Trophoblast cell (in vitro differentiated cells and primary cell): ENCODE data around the gene FAM20A.

Experiments used
- DNase-seq, 2 donors: peaks; one replicate each; pipeline ENCODE4 v3.0.0-alpha.2; 2016
- H2AFZ ChIP-seq: 2 replicates; pipeline ENCODE4 v1.6.1; 2013; ENCODE audit warnings: low read length, moderate library complexity, mild to moderate bottlenecking; ENCODE audit not compliant: insufficient read depth, poor library complexity
- H2AK5ac ChIP-seq: 2 replicates; pipeline ENCODE4 v1.6.1; 2013; ENCODE audit warnings: mild to moderate bottlenecking, low read length
- H2BK120ac ChIP-seq: 2 replicates; pipeline ENCODE4 v1.6.1; 2013; ENCODE audit warnings: low read length, mild to moderate bottlenecking, moderate library complexity; ENCODE audit not compliant: insufficient read depth, poor library complexity
- H2BK12ac ChIP-seq: 2 replicates; pipeline ENCODE4 v1.6.1; 2013; ENCODE audit warnings: mild to moderate bottlenecking, low read length, moderate library complexity
- H2BK5ac ChIP-seq: 2 replicates; pipeline ENCODE4 v1.6.1; 2013; ENCODE audit warnings: low read length, low read depth, moderate library complexity, mild to moderate bottlenecking; ENCODE audit not compliant: poor library complexity
- H3K14ac ChIP-seq: 2 replicates; pipeline ENCODE4 v1.6.1; 2013; ENCODE audit warnings: mild to moderate bottlenecking, low read length
- H3K18ac ChIP-seq: 2 replicates; pipeline ENCODE4 v1.6.1; 2013; ENCODE audit warnings: mild to moderate bottlenecking, low read length
- H3K23ac ChIP-seq: 2 replicates; pipeline ENCODE4 v1.6.1; 2013; ENCODE audit warnings: low read length
- H3K27ac ChIP-seq: 2 replicates; pipeline ENCODE4 v1.5.1; 2013; ENCODE audit warnings: low read depth, mild to moderate bottlenecking, inconsistent platforms, low read length, moderate library complexity
- H3K27me3 ChIP-seq: 2 replicates; pipeline ENCODE4 v1.6.1; 2013; ENCODE audit warnings: inconsistent platforms, mild to moderate bottlenecking, low read length, moderate library complexity; ENCODE audit not compliant: insufficient read depth
- H3K36me3 ChIP-seq, 2 experiments: 1 replicate in 1 of 2; 2 replicates in 1 of 2; pipeline ENCODE4 v1.6.1; 2013; ENCODE audit warnings: low read length in 2 of 2, mild to moderate bottlenecking in 2 of 2, moderate library complexity in 1 of 2; ENCODE audit not compliant: insufficient read depth in 2 of 2, control insufficient read depth in 1 of 2
- H3K4ac ChIP-seq: 2 replicates; pipeline ENCODE4 v1.6.1; 2013; ENCODE audit warnings: low read depth, mild to moderate bottlenecking, low read length, moderate library complexity
- H3K4me1 ChIP-seq, 2 experiments: 1 replicate in 1 of 2; 2 replicates in 1 of 2; pipeline ENCODE4 v1.6.1; 2013; ENCODE audit warnings: low read length in 2 of 2, mild to moderate bottlenecking in 2 of 2, moderate library complexity in 1 of 2; ENCODE audit not compliant: insufficient read depth in 2 of 2, control insufficient read depth in 1 of 2
- H3K4me2 ChIP-seq: 2 replicates; pipeline ENCODE4 v1.6.1; 2013; ENCODE audit warnings: inconsistent platforms, mild to moderate bottlenecking, low read length, moderate library complexity
- H3K4me3 ChIP-seq: 2 replicates; pipeline ENCODE4 v1.5.1; 2013; ENCODE audit warnings: mild to moderate bottlenecking, low read depth, low read length, inconsistent platforms
- H3K79me1 ChIP-seq: one replicate; pipeline ENCODE4 v1.6.1; 2013; ENCODE audit warnings: low read length
- H3K79me2 ChIP-seq: 2 replicates; pipeline ENCODE4 v1.6.1; 2013; ENCODE audit warnings: low read length, mild to moderate bottlenecking; ENCODE audit not compliant: control insufficient read depth, insufficient read depth, poor library complexity
- H3K9ac ChIP-seq: 2 replicates; pipeline ENCODE4 v1.6.1; 2013; ENCODE audit warnings: mild to moderate bottlenecking, low read length
- H3K9me3 ChIP-seq: 2 replicates; pipeline ENCODE4 v1.6.1; 2013; ENCODE audit warnings: low read depth, mild to moderate bottlenecking, control low read depth, inconsistent platforms, low read length; ENCODE audit not compliant: insufficient read depth
- H4K12ac ChIP-seq: 2 replicates; pipeline ENCODE4 v1.6.1; 2013; ENCODE audit warnings: low read depth, mild to moderate bottlenecking, low read length, moderate library complexity
- H4K8ac ChIP-seq: 2 replicates; pipeline ENCODE4 v1.6.1; 2013; ENCODE audit warnings: low read depth, mild to moderate bottlenecking, low read length, moderate library complexity
- H4K91ac ChIP-seq: one replicate; pipeline ENCODE4 v1.6.1; 2013; ENCODE audit warnings: low read depth, mild to moderate bottlenecking, low read length, moderate library complexity
- WGBS: extraction: QIAGEN DNeasy Blood & Tissue Kit; methylation state at CpG from one replicate; pipeline ENCODE4 v1.1.7; 2013; ENCODE audit warnings: missing lambda C conversion rate; ENCODE audit not compliant: insufficient read length, insufficient coverage; ENCODE audit errors: extremely low coverage; 5-methylcytosine and 5-hydroxymethylcytosine counted together

FAM20A gene

GRCh38 chr17:68560966-68561720 lies 40.0 kb downstream of the FAM20A start:
- H4K8ac ChIP-seq: no peak overlapping the region
- no peak overlapping the region for H2BK12ac ChIP-seq
- no peak overlapping the region for H3K4me3 ChIP-seq
- no peak for DNase-seq
- no CpG with 5 or more reads among the region's 3 CpGs for WGBS
- H3K9ac ChIP-seq: no peak overlapping the region
- no peak overlapping the region for H3K14ac ChIP-seq
- H2AFZ ChIP-seq: no peak overlapping the region
- H4K91ac ChIP-seq: no peak overlapping the region
- no peak overlapping the region for H2BK120ac ChIP-seq
- peaks cover 5% of the 10 kb centered on the region for H3K79me1 ChIP-seq
- no peaks in the 10 kb centered on the region for H3K27me3 ChIP-seq
- no peaks in the 10 kb centered on the region for H3K4me1 ChIP-seq
- no peak overlapping the region for H3K4ac ChIP-seq
- no peak overlapping the region for H3K4me2 ChIP-seq
- H3K9me3 ChIP-seq: no peaks in the 10 kb centered on the region
- no peak overlapping the region for H3K23ac ChIP-seq
- no peaks in the 10 kb centered on the region for H3K79me2 ChIP-seq
- no peak overlapping the region for H3K18ac ChIP-seq
- H3K36me3 ChIP-seq: no peaks in the 10 kb centered on the region
- H3K27ac ChIP-seq: no peak overlapping the region
- no peak overlapping the region for H2AK5ac ChIP-seq
- no peak overlapping the region for H2BK5ac ChIP-seq
- no peak overlapping the region for H4K12ac ChIP-seq

GRCh38 chr17:68559316-68559715 lies 41.9 kb downstream of the FAM20A start:
- no peak overlapping the region for H3K4me3 ChIP-seq
- WGBS: no CpG with 5 or more reads among the region's 1 CpG
- H3K27me3 ChIP-seq: no peaks in the 10 kb centered on the region
- no peak overlapping the region for H2BK5ac ChIP-seq
- no peaks in the 10 kb centered on the region for H3K9me3 ChIP-seq
- H2BK120ac ChIP-seq: no peak overlapping the region
- no peak overlapping the region for H3K4ac ChIP-seq
- H2BK12ac ChIP-seq: no peak overlapping the region
- H4K8ac ChIP-seq: no peak overlapping the region
- no peak overlapping the region for H4K91ac ChIP-seq
- no peaks in the 10 kb centered on the region for H3K79me2 ChIP-seq
- H3K36me3 ChIP-seq: peaks cover 6 to 9% of the 10 kb centered on the region in 2 experiments
- no peak overlapping the region for H2AK5ac ChIP-seq
- no peak overlapping the region for H3K9ac ChIP-seq
- H3K18ac ChIP-seq: no peak overlapping the region
- H3K14ac ChIP-seq: no peak overlapping the region
- no peak overlapping the region for H3K23ac ChIP-seq
- no peak overlapping the region for H2AFZ ChIP-seq
- no peak overlapping the region for H3K4me2 ChIP-seq
- H4K12ac ChIP-seq: no peak overlapping the region
- H3K79me1 ChIP-seq: no peaks in the 10 kb centered on the region
- no peak for DNase-seq
- no peak overlapping the region for H3K27ac ChIP-seq
- H3K4me1 ChIP-seq: no peaks in the 10 kb centered on the region

- Histone ChIP-seq H3K79me2 (no peaks in the 10 kb centered on the region), H4K91ac (no peak overlapping the region), H3K27me3 (no peaks in the 10 kb centered on the region), H3K4me2 (no peak overlapping the region), H2BK12ac (no peak overlapping the region), H3K9me3 (no peaks in the 10 kb centered on the region), H3K4ac (no peak overlapping the region), H2AFZ (no peak overlapping the region), H3K14ac (no peak overlapping the region), H4K8ac (no peak overlapping the region), H3K18ac (no peak overlapping the region), H3K27ac (no peak overlapping the region), H3K36me3 (peaks cover 6 to 13% of the 10 kb centered on the region in 2 experiments), H3K4me3 (no peak overlapping the region), H2AK5ac (no peak overlapping the region), H3K23ac (no peak overlapping the region), H2BK120ac (no peak overlapping the region), H3K4me1 (peaks cover 3 to 4% of the 10 kb centered on the region in 2 experiments), H2BK5ac (no peak overlapping the region), H4K12ac (no peak overlapping the region), H3K79me1 (no peaks in the 10 kb centered on the region), H3K9ac (no peak overlapping the region)
- WGBS: no CpG with 5 or more reads among the region's 4 CpGs
- DNase-seq: no peak
Observed at GRCh38 chr17:68556551-68556950, 44.6 kb downstream of the FAM20A start.

GRCh38 chr17:68544111-68544915 lies 56.9 kb downstream of the FAM20A start:
- no peak overlapping the region for H2AFZ ChIP-seq
- H3K14ac ChIP-seq: no peak overlapping the region
- no peak overlapping the region for H4K12ac ChIP-seq
- no peak overlapping the region for H3K23ac ChIP-seq
- H2AK5ac ChIP-seq: no peak overlapping the region
- WGBS: no CpG with 5 or more reads among the region's 12 CpGs
- H2BK5ac ChIP-seq: no peak overlapping the region
- no peak overlapping the region for H3K9ac ChIP-seq
- H3K4me3 ChIP-seq: no peak overlapping the region
- peaks cover 1% of the 10 kb centered on the region for H3K9me3 ChIP-seq
- no peaks in the 10 kb centered on the region for H3K27me3 ChIP-seq
- no peak overlapping the region for H3K27ac ChIP-seq
- H3K36me3 ChIP-seq: peaks cover 22 to 33% of the 10 kb centered on the region in 2 experiments
- no peak overlapping the region for H3K4me2 ChIP-seq
- H4K8ac ChIP-seq: no peak overlapping the region
- no peaks in the 10 kb centered on the region for H3K79me2 ChIP-seq
- H3K79me1 ChIP-seq: no peaks in the 10 kb centered on the region
- no peak overlapping the region for H2BK120ac ChIP-seq
- no peak overlapping the region for H4K91ac ChIP-seq
- H3K4me1 ChIP-seq: peaks cover 0 to 2% of the 10 kb centered on the region in 2 experiments
- DNase-seq: no peak
- H3K18ac ChIP-seq: no peak overlapping the region
- H3K4ac ChIP-seq: no peak overlapping the region
- H2BK12ac ChIP-seq: no peak overlapping the region
